GM12801 (cell line): ENCODE data around the gene ATP8A1.

Experiments used
- CTCF ChIP-seq: IDR thresholded peaks from one replicate; pipeline ENCODE4 v1.5.1; 2011; ENCODE audit warnings: control low read depth; ENCODE audit not compliant: insufficient read length; ENCODE audit errors: extremely low read depth

Gene ATP8A1

GRCh38 chr4:42513748-42514492 is 143.0 kb downstream of the ATP8A1 start:
- TF ChIP-seq CTCF: no peak

GRCh38 chr4:42512226-42512625 is 144.7 kb downstream of the ATP8A1 start:
- TF ChIP-seq CTCF: no peak

- TF ChIP-seq CTCF: no peak
These were observed 146.7 kb downstream of the ATP8A1 start for GRCh38 chr4:42510225-42510624.

GRCh38 chr4:42501624-42502401 is 155.1 kb downstream of the ATP8A1 start:
- TF ChIP-seq CTCF: no peak

GRCh38 chr4:42498040-42498439 is 158.9 kb downstream of the ATP8A1 start:
- no peak for TF ChIP-seq CTCF

GRCh38 chr4:42497142-42497910 is 159.6 kb downstream of the ATP8A1 start:
- no peak for TF ChIP-seq CTCF

GRCh38 chr4:42492962-42493361 is 163.9 kb downstream of the ATP8A1 start:
- TF ChIP-seq CTCF: no peak
